ENCODE results near the gene ZNF761. TPM values are rescaled to one million over a fixed set of nuclear protein-coding genes. Genes with fewer than 3 reads are reported as not detected.
A peak's percentile ranks its signal among the peaks of the same experiment; 100 is the strongest.
"Not testable (repeated sequence)": the region's sequence is repeated elsewhere in the genome, so short reads cannot be mapped to it uniquely, and the experiment has no call there.

Gene ZNF761
- total RNA-seq, 4 donors from 2014 or later, result 6.7 to 8.4 (median 7.4) TPM

GRCh38 chr19:53409505-53410204 lies 22.1 kb upstream of the ZNF761 start:
- no peak overlapping the region for H3K27ac ChIP-seq (replicated peaks in 1 of 4)
- no peaks in the 10 kb centered on the region for H3K4me1 ChIP-seq
- H3K27me3 ChIP-seq, result no peaks in the 10 kb centered on the region
- intact Hi-C loops (cut with DNase I), result no loop called here
- TF ChIP-seq, protein P1, sequence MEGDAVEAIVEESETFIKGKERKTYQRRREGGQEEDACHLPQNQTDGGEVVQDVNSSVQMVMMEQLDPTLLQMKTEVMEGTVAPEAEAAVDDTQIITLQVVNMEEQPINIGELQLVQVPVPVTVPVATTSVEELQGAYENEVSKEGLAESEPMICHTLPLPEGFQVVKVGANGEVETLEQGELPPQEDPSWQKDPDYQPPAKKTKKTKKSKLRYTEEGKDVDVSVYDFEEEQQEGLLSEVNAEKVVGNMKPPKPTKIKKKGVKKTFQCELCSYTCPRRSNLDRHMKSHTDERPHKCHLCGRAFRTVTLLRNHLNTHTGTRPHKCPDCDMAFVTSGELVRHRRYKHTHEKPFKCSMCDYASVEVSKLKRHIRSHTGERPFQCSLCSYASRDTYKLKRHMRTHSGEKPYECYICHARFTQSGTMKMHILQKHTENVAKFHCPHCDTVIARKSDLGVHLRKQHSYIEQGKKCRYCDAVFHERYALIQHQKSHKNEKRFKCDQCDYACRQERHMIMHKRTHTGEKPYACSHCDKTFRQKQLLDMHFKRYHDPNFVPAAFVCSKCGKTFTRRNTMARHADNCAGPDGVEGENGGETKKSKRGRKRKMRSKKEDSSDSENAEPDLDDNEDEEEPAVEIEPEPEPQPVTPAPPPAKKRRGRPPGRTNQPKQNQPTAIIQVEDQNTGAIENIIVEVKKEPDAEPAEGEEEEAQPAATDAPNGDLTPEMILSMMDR (IDR thresholded peaks at IDR 0.05), result no peak
- TF ChIP-seq POLR2A (IDR thresholded peaks at IDR 0.05; ENCODE audit: low read depth), result no peak
- no peak for TF ChIP-seq EP300 (IDR thresholded peaks at IDR 0.05)
- no peak for TF ChIP-seq POLR2AphosphoS5 (IDR thresholded peaks at IDR 0.05)
- 84% methylated on average over 7 of the region's 7 CpGs for WGBS
- H3K4me3 ChIP-seq, result no peak overlapping the region
- H3K36me3 ChIP-seq, result peaks cover 30 to 36% (median 36%) of the 10 kb centered on the region in 4 donors
- peaks cover 5 to 60% (median 37%) of the 10 kb centered on the region in 4 donors for H3K9me3 ChIP-seq
- no peak for DNase-seq (ENCODE audit: extremely low spot score)

DNA sequence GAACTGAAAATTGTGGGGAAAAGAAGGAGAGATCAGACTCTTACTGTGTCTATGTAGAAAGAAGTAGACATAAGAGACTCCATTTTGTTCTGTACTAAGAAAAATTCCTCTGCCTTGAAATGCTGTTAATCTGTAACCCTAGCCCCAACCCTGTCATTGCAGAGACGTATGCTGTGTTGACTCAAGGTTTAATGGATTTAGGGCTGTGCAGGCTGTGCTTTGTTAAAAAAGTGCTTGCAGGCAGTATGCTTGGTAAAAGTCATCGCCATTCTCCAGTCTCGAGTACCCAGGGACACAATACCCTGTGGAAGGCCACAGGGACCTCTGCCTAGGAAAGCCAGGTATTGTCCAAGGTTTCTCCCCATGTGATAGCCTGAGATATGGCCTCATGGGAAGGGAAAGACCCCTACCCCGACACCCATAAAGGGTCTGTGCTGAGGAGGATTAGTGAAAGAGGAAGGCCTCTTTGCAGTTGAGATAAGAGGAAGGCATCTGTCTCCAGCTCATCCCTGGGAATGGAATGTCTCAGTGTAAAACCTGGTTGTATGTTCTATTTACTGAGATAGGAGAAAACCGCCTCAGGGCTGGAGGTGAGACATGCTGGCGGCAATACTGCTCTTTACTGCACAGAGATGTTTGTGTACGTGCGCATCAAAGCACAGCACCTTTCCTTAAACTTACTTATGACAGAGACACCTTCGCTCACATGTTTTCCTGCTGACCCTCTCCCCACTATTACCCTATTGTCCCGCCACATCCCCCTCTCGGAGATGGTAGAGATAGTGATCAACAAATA lies 11.1 kb upstream of the ZNF761 start:
- H3K27me3 ChIP-seq; H3K27ac ChIP-seq (replicated peaks in 1 of 4); H3K4me3 ChIP-seq; H3K9me3 ChIP-seq; DNase-seq (ENCODE audit: extremely low spot score); H3K36me3 ChIP-seq: not testable (repeated sequence)
- WGBS, result 73% methylated on average over 11 of the region's 11 CpGs
- peaks cover 0 to 10% (median 9%) of the 10 kb centered on the region in 4 donors for H3K4me1 ChIP-seq
- intact Hi-C loops (cut with DNase I), result loop anchor here (5.0 kb wide), 1 partner anchor 327 kb away; no protein-coding TSS in a partner anchor

GRCh38 chr19:53422551-53422950 lies 9.2 kb upstream of the ZNF761 start:
- Histone ChIP-seq H3K4me3 (no peak overlapping the region), H3K36me3 (no peaks in the 10 kb centered on the region), H3K27me3 (no peaks in the 10 kb centered on the region), H3K9me3 (no peaks in the 10 kb centered on the region), H3K4me1 (peaks cover 0 to 10% (median 9%) of the 10 kb centered on the region in 4 donors), H3K27ac (replicated peaks in 1 of 4) (no peak overlapping the region)
- 87% methylated on average over 5 of the region's 5 CpGs for WGBS
- intact Hi-C loops (cut with DNase I), result loop anchor here (5.0 kb wide), 1 partner anchor 325 kb away; no protein-coding TSS in a partner anchor
- TF ChIP-seq, protein P1 (IDR thresholded peaks at IDR 0.05), result no peak
- TF ChIP-seq EP300 (IDR thresholded peaks at IDR 0.05) (no peak), POLR2AphosphoS5 (IDR thresholded peaks at IDR 0.05) (no peak), POLR2A (IDR thresholded peaks at IDR 0.05; ENCODE audit: low read depth) (no peak)
- DNase-seq (ENCODE audit: extremely low spot score), result no peak

DNA sequence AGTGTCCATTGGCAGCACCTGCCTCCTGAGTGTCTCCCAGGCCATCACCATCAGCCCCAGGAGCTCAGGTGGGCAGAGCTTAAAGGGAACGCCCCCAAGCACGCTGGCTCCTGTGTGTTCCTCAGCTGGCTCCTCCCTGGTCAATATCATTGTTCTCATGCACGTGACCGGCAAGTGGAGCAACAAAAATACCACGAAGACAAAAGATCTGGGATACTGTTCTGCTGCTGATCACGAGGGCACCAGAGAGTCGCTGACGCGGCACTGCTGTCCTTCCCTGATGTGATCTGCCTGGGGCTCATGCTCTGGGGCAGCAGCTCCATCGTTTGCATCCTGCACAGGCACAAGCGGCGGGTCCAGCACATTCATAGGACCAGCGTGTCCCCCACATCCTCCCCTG lies 8.7 kb upstream of the ZNF761 start:
- WGBS, result no CpG with 5 or more reads among the region's 13 CpGs
- not testable (repeated sequence) for H3K4me3 ChIP-seq; H3K36me3 ChIP-seq; H3K9me3 ChIP-seq; DNase-seq (ENCODE audit: extremely low spot score); H3K27me3 ChIP-seq
- Histone ChIP-seq H3K27ac (replicated peaks in 1 of 4) (peak overlapping the region in 1 of 4 donors; percentile 28), H3K4me1 (peaks cover 0 to 10% (median 9%) of the 10 kb centered on the region in 4 donors)
- intact Hi-C loops (cut with DNase I), result loop anchor here (5.0 kb wide), 1 partner anchor 324 kb away; no protein-coding TSS in a partner anchor

DNA sequence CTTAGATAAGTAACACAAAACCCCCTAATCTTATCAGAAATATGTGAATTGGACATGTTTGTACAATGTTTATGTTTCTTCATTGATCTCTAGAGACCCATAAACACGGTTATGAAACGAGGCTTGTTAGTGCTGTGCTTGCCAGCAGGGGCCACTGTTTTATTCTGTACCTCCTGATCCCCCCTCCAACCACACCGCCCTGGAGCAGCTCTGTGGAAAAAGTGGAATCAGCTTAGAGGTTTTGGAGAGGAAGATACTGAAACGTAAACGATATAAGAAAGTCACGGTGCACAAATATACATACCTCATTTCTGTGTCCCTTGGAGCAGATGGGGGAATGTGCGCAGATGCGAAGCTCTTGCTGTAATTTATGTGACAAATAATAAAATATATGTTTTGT lies 8.1 kb upstream of the ZNF761 start:
- 37% methylated on average over 8 of the region's 8 CpGs for WGBS
- intact Hi-C loops (cut with DNase I), result loop anchor here (5.0 kb wide), 1 partner anchor 324 kb away; no protein-coding TSS in a partner anchor

DNA sequence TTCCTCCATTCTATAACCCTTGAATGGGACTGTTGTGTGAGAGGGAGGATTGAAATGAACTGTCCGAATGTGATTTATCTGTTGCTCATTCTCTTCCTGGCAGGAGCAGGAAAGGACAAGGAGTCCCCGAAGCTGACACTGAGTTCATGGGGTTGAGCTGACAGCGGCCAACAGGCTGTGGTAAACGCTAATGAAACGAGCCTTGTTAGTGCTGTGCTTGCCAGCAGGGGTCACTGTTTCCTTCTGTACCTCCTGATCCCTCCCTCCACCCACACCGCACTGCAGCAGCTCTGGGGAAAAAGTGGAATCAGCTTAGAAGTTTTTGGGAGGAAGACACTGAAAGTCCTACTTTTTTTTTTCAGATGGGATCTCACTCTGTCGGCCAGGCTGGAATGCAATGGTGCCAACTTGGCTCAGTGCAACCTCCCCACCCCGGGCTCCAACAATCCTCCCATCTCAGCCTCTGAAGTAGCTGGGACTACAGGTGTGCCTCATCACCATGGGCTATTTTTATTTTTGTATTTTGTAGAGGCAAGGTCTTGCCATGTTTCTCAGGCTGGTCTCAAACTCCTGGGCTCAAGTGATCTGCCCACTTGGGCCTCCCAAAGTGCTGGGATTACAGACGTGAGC lies 6.7 kb upstream of the ZNF761 start:
- no peaks in the 10 kb centered on the region for H3K27me3 ChIP-seq
- 25% methylated on average over 9 of the region's 9 CpGs for WGBS

More for the DNA sequence above, 8.1 kb upstream of the ZNF761 start:
- not testable (repeated sequence) for H3K9me3 ChIP-seq; H3K27ac ChIP-seq (replicated peaks in 1 of 4); DNase-seq (ENCODE audit: extremely low spot score); H3K4me3 ChIP-seq; H3K36me3 ChIP-seq; H3K27me3 ChIP-seq
- peaks cover 0 to 10% (median 9%) of the 10 kb centered on the region in 4 donors for H3K4me1 ChIP-seq

More for the DNA sequence above, 6.7 kb upstream of the ZNF761 start:
- DNase-seq (ENCODE audit: extremely low spot score), result peak; percentile 93
- Histone ChIP-seq H3K36me3 (no peaks in the 10 kb centered on the region), H3K27ac (replicated peaks in 1 of 4) (no peak overlapping the region), H3K9me3 (no peaks in the 10 kb centered on the region), H3K4me3 (no peak overlapping the region), H3K4me1 (peaks cover 0 to 10% (median 9%) of the 10 kb centered on the region in 4 donors)
- intact Hi-C loops (cut with DNase I), result loop anchor here (5.0 kb wide), 1 partner anchor 322 kb away; no protein-coding TSS in a partner anchor
- TF ChIP-seq, protein P1 (IDR thresholded peaks at IDR 0.05), result peak; percentile 72 to 86 (median 82)
- TF ChIP-seq POLR2A (IDR thresholded peaks at IDR 0.05; ENCODE audit: low read depth) (no peak), POLR2AphosphoS5 (IDR thresholded peaks at IDR 0.05) (peak; percentile 43 to 57)

Measured in esophagus muscularis mucosa (tissue), 4 donors.